Fibroblast of the aortic adventitia (primary cell): ENCODE data around the gene SYN1. TPM values are rescaled to one million over a fixed set of nuclear protein-coding genes. Genes with fewer than 3 reads are reported as not detected.
"Not testable (repeated sequence)": the region's sequence is repeated elsewhere in the genome, so short reads cannot be mapped to it uniquely, and the experiment has no call there.

Experiments used
- DNase-seq: peaks from one replicate; pipeline ENCODE4 v3.0.0-alpha.2; 2010; ENCODE audit warnings: low read depth
- H3K4me3 ChIP-seq: 2 replicates; pipeline ENCODE4 v1.5.1; 2011; ENCODE audit warnings: low read depth, mild to moderate bottlenecking, control low read depth, low read length, moderate library complexity
- CTCF ChIP-seq: IDR thresholded peaks from 2 replicates; pipeline ENCODE4 v1.5.1; 2011; ENCODE audit warnings: mild to moderate bottlenecking, low read length, control low read depth, inconsistent platforms; ENCODE audit not compliant: insufficient read depth
- total RNA-seq: library from RNA; depleted of rRNA; stranded (reverse); fragments of >200 nt; gene quantifications from 2 replicates; pipeline ENCODE4 v1.2.3, GENCODE V29; 2012; ENCODE audit warnings: low replicate concordance

Gene SYN1
- 0.09 TPM in 1 of 2 replicates, not detected in the other for total RNA-seq

- H3K4me3 ChIP-seq: peak within 1 kb of the TSS; percentile 56
- peak; percentile 66 for DNase-seq
- TF ChIP-seq CTCF: no peak
Observed at GRCh38 chrX:47619486-47620302, at the start of gene SYN1. TSS of gene SYN1 (minus strand) at chrX:47619857. CDS start at chrX:47619728, 129 bp downstream.

- not testable (repeated sequence) for DNase-seq, H3K4me3 ChIP-seq
Observed at GRCh38 chrX:47665797-47666196, 46.1 kb upstream of the SYN1 start.

DNA sequence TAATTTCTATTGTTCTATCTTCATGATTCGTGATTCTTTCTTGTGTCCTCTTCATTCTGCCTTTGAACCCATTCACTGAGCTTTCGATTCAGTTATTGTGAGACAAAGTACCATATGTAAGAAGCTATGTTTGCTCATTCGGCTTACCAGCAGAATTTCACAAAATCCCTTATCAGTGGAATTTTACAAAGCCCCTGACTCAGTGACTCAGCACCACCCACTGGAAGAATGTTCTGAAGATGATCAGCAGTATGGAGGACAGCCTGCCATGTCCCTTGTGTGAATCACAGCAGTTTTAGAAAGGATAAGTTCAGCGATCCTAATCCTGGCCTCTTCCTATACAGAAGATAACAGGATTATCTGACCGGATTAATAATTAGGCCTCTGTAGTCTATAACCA lies 45.1 kb upstream of the SYN1 start:
- no peak overlapping the region for H3K4me3 ChIP-seq
- no peak for TF ChIP-seq CTCF
- peak; percentile 30 for DNase-seq

GRCh38 chrX:47662144-47662657 lies 42.5 kb upstream of the SYN1 start:
- peak; percentile 78 for DNase-seq
- no peak for TF ChIP-seq CTCF
- no peak overlapping the region for H3K4me3 ChIP-seq

DNA sequence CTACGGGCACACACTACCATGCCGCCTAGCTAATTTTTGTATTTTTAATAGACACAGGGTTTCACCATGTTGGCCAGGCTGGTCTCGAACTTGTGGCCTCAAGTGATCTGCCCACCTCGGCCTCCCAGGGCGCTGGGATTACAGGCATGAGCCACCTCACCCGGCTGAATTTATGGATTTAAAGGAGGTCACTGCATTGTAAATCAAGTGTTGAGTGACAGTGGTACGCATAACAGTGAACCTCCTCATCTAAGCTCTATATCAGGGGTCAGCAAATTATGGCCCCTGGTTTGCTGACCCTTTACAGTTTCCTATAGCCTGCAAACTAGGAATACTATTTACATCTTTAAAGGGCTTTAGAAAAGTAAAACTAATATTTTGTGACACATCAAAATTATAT lies 41.9 kb upstream of the SYN1 start:
- H3K4me3 ChIP-seq: no peak overlapping the region
- no peak for TF ChIP-seq CTCF
- DNase-seq: no peak

GRCh38 chrX:47659421-47659726 lies 39.7 kb upstream of the SYN1 start:
- TF ChIP-seq CTCF: no peak
- DNase-seq: no peak
- H3K4me3 ChIP-seq: peak overlapping the region; percentile 74

- peak within 1 kb of the TSS; percentile 74 for H3K4me3 ChIP-seq
- peak; percentile 96 for DNase-seq
- TF ChIP-seq CTCF: no peak
Observed at GRCh38 chrX:47658684-47659420, 39.2 kb upstream of the SYN1 start, which contains the start of gene UXT. TSS of gene UXT (minus strand) at chrX:47659180. CDS start at chrX:47658927, 253 bp downstream.
